NCI-H1417 treated with DMSO at 0.1 percent for 48 hours (cell line): ENCODE results near the gene KCNJ16.

ENCODE experiments used
- DNase-seq: peaks from one replicate; lab custom pipeline; 2025; lab: John Stamatoyannopoulos, UW

KCNJ16 gene

DNA sequence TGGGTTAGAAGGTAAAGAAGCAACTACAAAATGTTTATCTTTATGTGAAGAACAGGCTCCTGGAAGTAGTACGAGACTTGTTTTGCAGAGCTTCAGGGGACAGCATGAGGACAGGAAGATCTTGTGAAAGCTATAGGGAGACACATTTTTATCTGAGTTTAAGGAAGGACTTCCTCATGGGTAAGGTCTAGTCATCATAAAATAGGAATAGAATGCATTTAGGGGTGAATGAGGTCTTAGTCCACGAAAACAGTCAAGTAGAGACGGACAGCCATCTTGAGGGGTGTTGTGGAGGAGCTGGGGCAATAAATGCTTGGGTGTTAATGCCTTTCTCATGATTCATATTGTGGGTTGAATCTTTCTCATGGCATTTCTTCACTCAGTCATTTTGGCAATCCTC lies 24.3 kb downstream of the KCNJ16 start:
- DNase-seq = no peak

DNA sequence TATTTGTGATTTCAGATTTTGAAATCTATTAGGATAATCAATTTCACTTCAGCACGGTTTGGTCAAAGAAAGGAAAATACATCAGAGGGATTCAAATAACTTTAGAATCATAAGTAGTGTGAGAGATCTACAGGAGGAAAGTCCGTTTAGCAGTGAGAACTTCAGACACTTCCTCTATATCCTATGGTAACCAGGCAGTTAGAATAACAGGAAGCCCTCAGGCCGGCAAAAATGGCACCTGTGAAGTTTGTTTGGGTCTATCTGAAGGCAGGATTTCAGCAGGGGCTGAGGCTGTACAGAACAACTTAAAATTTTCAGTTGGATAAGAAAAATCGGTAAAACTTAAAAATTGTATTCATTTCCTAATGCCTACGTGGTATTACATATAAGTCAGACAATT lies 24.9 kb downstream of the KCNJ16 start:
- DNase-seq = no peak

DNA sequence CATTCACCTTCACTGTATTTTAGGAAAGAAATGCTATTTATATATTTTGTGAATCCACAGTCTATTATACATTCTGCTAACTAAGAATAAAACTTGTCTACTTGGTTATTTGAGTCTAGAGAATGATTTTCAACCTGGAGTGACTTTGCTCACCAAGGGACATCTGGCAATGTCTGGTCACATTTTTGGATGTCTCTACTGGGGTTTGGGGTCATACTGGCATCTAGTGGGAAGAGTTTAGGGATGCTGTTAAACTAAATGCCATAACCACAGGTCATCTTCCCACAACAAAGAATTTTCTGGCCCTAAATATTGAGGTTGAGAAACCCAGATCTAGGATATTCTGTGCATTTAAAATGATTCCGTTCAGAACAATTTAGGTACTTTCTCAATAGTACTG lies 26.0 kb downstream of the KCNJ16 start:
- no peak for DNase-seq

DNA sequence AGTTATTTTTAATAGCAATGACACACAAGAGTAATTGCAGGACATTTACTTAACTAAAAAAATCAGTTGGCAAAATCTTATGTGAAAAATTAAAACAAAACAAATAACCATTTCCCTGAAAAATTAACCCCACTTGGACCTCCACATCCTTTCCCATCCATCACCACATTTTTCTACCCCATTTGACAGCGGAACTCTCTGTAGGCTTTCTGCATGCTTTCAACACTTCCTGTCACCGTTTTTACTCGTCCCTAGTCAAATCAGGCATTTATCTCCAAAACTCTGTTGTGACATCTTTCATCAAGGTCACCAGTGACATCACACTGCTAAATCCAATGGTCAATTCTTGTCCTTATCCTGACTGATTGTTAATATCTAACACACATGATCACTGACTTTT lies 27.5 kb downstream of the KCNJ16 start:
- no peak for DNase-seq

DNA sequence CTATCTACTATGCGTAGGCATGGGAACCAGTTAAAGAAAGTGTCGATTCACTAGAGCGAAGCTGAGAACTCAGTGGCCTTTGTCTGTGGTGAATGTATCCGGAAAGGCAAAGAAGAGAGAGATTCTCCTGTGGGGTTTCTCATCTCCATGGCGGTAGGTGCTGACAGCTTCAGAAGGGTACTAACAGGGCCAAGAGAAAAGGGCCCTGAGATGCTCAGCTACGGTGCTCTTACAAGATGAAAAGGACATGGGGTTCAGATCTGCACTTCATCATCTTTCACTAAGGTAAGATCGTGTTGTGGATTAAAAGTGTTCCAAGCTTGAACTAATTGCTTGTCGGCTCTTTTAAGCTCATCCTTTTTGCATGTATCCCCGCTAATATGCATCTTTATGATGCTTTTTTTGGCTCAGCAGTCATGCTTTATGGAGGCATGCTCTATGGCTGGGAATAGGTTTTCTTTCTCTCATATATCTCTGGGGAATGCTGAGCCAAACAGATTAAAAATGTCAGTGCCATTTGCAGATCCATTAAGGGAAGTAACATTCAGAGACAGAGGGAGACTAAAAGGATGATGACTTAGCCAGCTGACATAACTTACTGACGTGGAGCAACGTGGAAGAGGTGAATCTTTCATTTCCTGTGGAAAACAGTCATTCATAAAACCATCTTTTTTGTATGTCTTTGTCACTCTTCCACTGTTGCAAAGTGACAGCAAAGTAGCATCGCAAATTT lies 29.9 kb downstream of the KCNJ16 start:
- DNase-seq = no peak

DNA sequence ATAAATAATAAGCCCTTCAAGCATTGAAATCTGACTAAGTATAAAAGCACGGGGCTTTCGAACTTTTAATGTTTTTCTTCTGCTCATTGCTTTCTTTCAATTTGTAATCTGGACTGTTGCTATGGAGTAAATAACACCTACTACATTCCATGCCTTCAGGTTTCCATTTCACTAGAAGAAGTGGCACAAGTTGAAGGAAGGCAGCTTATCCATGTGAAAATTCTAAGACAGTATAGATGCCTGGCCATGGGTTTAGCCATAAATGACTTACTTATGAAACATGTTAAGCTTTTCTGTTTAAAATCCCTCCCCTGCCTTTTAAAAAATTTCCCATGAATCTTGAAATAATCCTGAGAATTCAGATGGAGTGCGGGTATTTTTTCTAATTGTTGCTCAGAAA lies 30.6 kb downstream of the KCNJ16 start:
- DNase-seq = no peak

DNA sequence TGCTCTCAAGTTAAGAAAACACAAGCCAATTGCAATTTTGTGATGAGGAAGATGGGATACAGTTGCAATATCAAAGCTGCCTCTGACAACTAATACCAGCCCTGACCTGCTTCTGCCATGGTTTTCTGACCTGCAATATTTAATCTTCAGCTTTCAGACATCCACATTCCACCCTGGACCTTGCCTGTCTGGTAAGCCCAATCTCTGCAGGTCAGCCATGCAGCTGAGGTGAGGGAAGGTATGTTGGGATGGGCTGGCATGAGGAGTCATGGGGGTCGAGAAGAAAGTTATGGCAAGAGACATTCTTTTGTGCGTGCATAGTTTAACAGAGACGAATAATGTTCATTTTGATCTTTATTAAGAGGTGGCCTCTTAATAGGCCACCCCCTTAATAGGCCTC lies 31.5 kb downstream of the KCNJ16 start:
- DNase-seq = no peak

DNA sequence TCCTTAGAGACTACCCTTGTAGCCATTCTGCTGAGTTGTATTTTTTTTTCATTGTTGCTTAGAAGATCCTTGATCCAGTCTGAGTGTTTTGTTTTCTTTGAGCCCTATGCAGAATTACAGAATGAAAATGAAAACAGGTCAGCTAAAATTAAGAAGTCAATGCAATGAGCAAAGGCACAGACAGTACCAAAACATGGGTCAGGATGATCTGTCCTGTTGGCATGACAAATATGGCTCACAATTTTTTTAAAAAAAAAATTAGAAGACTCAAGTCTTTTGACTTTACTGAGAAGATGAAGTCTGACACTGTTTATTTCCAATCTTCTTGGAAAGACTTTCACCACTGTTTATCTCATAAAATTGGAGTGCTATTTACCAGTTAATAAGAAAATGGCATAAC lies 32.4 kb downstream of the KCNJ16 start:
- no peak for DNase-seq

DNA sequence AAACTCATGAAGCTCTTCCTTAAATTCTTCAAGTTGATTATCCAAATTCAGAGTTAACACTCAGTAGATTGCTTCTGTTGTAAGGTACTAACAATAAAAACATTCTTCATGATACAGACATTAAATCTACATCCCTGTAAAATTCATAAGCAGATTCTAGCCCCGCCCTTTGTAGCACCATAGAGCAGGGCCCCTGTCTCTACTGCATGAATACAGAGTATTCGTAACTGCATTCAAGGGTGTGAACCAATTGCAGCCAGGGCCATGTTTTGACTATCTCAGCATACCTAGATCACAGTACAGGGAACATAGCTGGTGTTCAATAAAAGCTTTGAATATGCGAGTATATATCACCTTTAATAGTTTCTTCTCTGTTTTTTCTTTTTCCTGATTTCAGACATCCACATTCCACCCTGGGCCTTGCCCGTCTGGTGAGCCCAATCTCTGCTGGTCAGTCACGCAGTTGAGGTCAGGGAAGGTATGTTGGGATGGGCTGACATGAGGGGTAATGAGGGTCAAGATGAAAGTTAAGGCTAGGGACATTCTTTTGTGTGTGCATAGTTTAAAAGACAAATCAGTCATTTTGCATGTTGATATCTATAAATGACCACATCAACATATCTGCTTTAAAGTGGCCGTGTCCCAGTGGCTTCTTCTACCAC lies 33.0 kb downstream of the KCNJ16 start:
- no peak for DNase-seq

DNA sequence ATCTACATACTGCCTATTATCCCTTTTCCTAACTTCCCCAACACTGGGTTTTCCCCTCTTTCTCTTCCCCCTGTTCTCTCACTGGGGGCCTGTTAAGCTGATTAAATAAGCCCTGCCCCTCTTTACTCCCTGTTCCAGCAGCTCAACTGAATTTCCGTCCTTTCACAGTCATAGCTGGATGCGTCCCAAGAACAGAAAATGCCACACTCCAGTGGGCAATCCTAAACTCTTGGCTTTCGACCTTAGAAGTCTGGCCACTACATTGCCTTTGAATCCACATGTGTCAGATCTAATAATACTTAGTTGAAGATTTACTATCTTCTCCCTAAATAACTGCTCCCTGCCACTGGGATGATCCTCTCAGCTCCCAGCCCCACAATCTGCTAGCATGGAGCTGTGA lies 34.5 kb downstream of the KCNJ16 start:
- DNase-seq = no peak

DNA sequence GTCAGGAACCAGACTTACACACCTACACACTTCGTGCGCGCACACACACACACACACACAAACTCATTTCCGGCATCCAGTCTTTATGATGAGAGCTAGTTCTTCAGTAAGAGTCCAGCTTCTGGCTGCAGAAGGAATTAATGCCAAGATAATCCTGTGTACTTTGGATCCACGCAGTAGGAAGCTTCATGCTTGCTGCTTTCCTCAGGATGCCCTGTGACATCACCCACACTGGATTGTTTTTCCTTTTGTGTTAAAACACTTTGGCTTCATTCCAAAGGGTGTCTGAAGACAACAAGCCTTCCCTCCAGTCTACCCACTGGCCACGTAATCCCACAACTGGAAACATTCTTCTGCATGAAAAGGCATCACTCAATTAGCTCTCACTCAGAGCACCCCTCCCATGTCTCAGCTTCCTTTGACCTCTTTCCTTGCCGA lies 35.4 kb downstream of the KCNJ16 start:
- no peak for DNase-seq

DNA sequence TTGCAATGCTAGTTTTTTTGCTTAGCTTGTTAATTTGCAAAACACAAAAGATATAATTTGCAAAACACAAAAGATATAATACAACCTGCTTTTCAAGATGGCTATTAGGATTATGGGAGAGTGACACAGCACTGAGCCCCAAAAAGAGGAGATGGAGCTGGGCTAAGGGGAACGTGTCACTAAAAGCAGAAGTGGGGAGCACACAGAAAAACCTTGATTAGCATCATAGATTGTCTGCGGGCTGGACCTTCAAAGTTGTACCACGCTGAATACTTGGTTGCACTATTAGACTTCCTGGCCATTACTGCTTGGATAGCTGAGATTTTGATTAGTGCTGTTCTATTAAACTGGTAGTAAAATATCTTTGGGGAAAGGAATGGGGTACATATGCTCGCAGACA lies 36.2 kb downstream of the KCNJ16 start:
- DNase-seq = no peak

DNA sequence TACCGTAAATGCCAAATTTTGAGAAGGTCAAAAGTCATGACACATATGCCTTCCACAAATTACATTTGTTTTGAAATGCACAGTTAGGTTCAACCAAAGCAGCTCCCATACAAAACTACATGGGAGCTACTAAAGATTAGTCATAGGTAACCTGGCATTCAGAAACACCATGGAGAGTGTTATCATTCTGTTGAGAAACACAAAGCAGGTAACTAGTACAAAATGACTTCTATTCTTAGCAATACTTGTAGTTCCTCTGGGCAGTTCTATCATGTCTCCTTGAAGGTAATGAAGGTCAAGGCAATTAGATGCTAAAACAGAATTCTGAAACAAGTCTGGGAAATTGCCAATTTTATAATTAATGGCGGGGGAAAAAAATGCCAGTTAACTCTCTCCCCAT lies 39.4 kb downstream of the KCNJ16 start:
- DNase-seq = no peak

DNA sequence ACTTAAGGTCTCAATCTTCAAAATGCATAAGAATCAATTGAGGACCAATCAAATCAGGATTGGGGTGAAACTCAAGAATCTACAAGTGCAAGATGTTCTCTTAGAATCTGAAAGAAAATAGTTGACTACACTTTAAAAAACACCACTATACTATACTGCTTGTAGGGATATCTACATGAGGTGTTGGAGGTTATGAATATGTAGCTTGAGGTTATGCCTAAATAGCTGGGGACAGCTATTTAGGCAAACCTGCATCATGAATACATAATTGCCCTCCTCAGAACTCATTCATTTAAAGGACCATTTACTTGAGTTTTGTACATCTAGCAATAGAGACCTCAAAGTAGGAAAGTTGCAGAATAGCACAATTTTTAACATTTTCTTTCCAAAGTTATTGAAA lies 40.1 kb downstream of the KCNJ16 start:
- no peak for DNase-seq

DNA sequence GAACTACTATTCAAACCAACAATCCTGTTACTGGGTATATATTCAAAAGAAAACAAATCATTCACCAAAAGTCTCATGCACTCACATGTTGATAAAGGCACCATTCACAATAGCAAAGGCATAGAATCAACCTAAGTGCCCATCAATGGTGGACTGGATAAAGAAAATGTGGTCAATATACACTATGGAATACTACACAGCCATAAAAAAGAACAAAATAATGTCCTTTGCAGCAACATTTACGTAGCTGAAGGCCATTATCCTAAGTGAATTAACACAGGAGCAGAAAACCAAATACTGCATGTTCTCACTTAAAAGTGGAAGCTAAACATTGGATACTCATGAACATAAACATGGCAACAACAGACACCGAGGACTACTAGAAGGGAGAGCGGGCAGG lies 41.9 kb downstream of the KCNJ16 start:
- DNase-seq = no peak

DNA sequence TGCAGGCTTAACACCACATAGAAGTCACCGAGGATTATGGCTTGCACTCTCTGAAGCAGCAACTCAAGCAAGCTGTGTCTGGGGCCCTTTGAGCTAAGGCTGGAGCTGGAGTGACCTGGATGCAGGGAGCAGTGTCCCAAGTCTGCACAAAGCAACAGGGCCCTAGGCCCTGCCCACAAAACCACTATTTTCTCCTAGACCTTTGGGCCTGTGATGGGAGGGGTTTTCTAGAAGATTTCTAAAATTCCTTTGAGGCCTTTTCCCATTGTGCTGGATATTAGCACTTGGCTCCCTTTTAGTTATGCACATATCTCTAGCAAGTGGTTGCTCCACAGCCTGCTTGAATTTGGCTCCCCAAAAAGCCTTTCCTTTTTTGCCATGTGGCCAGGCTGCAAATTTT lies 44.5 kb downstream of the KCNJ16 start:
- DNase-seq = no peak

DNA sequence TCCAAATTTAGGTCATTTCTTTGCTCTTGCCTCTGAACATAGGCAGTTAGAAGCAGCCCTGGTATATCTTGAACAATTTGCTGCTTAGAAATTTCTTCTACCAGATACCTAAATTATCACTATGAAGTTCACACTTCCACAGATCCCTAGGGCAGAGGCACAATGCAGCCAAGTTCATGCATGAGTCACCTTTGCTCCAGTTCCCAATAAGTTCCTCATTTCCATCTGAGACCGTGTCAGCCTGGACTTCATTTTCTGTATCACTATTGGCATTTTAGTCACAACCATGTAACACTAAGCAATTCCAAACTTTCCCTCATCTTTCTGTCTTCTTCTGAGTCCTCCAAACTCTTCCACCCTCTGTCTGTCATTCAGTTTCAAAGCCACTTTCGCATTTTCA lies 45.0 kb downstream of the KCNJ16 start:
- DNase-seq = no peak

DNA sequence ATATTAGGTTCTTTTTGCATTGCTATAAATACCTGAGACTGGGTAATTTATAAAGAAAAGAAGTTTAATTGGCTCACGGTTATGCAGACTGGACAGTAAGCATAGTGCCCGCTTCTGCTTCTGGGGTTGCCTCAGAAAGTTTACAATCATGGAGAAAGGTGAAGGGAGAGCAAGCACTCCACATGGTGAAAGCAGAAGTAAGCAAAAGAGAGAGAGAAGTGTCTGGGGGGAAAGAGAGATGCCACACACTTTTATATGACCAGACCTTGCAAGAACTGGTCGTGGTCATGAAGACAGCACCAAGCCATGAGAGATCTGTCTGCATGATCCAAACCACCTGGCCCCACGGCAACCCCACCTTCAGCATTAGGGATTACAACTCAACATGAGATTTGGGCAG lies 45.4 kb downstream of the KCNJ16 start:
- DNase-seq = no peak

DNA sequence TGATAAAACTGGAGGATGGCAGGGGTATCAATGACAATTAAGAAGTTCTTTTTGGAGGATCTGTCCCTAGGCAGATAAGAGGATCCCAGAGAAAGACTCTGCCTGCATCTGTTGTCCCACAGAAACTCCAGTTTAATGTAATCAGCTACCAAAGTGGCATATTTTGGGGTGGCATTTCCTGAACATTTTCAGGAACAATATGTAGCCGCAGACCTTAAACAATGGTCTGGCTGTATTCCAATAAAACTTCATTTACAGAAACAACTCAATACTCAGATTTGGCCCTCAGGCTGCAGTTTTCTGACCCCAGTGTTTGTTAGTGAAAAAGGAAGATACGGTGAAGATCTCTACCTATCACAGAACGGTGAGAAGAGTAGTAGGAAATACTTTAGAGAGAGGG lies 46.1 kb downstream of the KCNJ16 start:
- no peak for DNase-seq

DNA sequence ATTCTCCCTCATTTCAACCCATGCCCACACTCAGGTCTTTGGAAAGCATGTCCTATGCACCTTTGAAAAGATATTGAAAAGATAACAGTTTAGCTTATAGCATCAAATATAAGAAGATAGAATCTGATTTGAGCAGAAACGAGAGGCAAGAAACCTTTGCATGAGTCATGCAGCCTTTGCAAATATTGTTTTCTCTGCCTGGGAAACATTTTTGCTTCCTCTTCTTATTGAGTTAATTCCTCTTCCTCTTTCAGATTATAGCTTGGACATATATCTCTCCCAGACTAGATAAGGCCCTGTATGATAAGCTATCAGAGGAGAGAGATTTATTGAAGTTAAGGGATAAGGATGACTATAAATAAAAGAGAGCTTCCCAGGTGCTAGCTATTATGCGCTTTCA lies 48.2 kb downstream of the KCNJ16 start:
- no peak for DNase-seq

DNA sequence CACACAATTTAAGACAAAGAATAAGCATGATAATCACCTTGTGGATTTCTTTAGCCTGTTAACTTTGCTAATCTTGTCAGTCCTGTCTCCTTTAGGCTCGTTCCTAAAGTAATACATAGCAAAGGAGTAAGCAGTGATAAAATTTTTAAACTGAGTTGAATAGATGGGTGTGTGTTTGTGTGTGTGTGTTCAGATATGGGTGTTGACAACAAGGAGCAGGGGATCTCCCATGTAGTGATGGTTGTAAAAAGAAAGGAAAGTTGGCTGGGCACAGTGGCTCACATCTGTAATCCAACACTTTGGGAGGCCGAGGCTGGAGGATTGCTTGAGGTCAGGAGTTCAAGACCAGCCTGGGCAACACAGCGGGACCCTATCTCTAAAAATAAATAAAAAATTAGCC lies 49.7 kb downstream of the KCNJ16 start:
- DNase-seq = no peak

DNA sequence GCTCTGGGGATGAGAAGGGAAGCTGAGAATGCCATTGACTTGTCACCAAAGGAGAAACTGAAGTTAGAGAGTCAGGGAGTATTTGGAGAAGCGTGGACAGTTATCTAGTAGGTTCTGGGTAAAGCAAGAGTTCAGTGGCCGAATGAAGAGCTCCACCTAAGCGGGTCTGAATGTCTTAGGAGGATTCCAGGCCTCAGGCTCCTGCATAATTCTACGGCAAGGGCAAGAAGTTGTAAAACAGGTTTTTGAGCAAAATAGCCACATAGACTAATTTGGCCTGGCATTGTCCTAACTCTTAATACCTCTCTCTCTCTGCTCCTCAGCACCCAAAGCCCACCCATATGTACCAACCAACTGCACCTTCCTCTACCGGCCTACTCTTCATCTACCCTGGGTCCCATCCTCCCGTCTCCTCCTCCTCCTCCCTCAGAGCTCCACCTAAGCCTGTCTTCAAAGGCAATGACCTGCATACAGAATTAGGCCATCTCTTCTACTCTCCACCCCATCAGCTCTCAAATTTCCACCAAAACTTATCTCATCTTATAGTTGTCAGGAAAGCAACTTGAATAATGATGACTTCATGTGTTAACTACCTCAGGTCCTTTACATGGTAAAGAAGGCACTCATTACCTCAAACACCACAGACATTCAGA lies 52.3 kb downstream of the KCNJ16 start:
- DNase-seq = no peak

DNA sequence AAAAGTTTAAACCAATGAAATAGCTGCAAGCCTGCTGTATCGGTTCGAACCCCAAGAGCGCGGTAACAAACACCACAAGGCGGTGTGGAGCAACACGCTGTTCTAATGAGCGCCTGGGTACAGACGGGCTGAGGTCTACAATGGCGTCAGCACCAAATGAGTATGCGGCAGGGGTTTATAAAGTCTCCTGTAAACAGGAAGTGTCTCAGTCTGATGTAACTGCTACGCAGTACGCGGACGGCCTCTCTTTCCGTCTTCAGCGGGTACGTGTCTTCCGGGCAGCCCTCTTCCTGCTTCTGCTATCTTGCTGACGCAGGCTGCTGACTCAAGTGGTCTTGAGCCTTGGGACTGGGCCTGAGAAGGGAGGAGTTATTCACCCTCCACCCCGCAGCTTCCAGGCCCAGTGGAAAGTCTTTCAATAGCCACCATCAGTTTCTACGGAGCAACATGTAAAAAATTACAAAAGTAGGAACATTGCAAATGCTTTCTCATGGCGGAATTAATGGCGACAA lies 53.8 kb downstream of the KCNJ16 start:
- DNase-seq = no peak
